ENCODE measurements around the gene FAM13B.

Gene FAM13B

GRCh38 chr5:137938751-137939143 is 94.1 kb downstream of the FAM13B start:
- ATAC-seq (replicated peaks; ENCODE audit: extremely low read depth, poor library complexity, severe bottlenecking) (no peak), DNase-seq (ENCODE audit: low spot score in 2 of 2) (no peak)
- peaks cover 55% of the 10 kb centered on the region for H3K36me3 Mint-ChIP-seq (ENCODE audit: insufficient read depth)
- H3K27me3 Mint-ChIP-seq = no peaks in the 10 kb centered on the region
- no peaks in the 10 kb centered on the region for H3K9me3 Mint-ChIP-seq
- no peak overlapping the region for H3K4me3 Mint-ChIP-seq
- H3K4me1 Mint-ChIP-seq = no peaks in the 10 kb centered on the region
- H3K27ac Mint-ChIP-seq (ENCODE audit: low read depth) = no peak overlapping the region

- no peak overlapping the region for H3K27ac Mint-ChIP-seq (ENCODE audit: low read depth)
- no peak for ATAC-seq (replicated peaks; ENCODE audit: extremely low read depth, poor library complexity, severe bottlenecking)
- no peaks in the 10 kb centered on the region for H3K27me3 Mint-ChIP-seq
- H3K9me3 Mint-ChIP-seq = no peaks in the 10 kb centered on the region
- DNase-seq (ENCODE audit: low spot score in 2 of 2) = no peak
- no peak overlapping the region for H3K4me3 Mint-ChIP-seq
- H3K4me1 Mint-ChIP-seq = no peaks in the 10 kb centered on the region
- H3K36me3 Mint-ChIP-seq (ENCODE audit: insufficient read depth) = peaks cover 51% of the 10 kb centered on the region
Measured at GRCh38 chr5:137937994-137938750, 94.7 kb downstream of the FAM13B start.

- H3K36me3 Mint-ChIP-seq (ENCODE audit: insufficient read depth) = peaks cover 29% of the 10 kb centered on the region
- no peaks in the 10 kb centered on the region for H3K9me3 Mint-ChIP-seq
- DNase-seq (ENCODE audit: low spot score in 2 of 2) (no peak), ATAC-seq (replicated peaks; ENCODE audit: extremely low read depth, poor library complexity, severe bottlenecking) (no peak)
- H3K27ac Mint-ChIP-seq (ENCODE audit: low read depth) = no peak overlapping the region
- H3K4me1 Mint-ChIP-seq = no peaks in the 10 kb centered on the region
- H3K27me3 Mint-ChIP-seq = no peaks in the 10 kb centered on the region
- H3K4me3 Mint-ChIP-seq = no peak overlapping the region
Measured at GRCh38 chr5:137935694-137936093, 97.2 kb downstream of the FAM13B start.

GRCh38 chr5:137935190-137935589 is 97.7 kb downstream of the FAM13B start:
- DNase-seq (ENCODE audit: low spot score in 2 of 2) (no peak), ATAC-seq (replicated peaks; ENCODE audit: extremely low read depth, poor library complexity, severe bottlenecking) (no peak)
- Mint-ChIP-seq H3K4me3 (no peak overlapping the region), H3K36me3 (ENCODE audit: insufficient read depth) (peaks cover 24% of the 10 kb centered on the region), H3K27me3 (no peaks in the 10 kb centered on the region), H3K9me3 (no peaks in the 10 kb centered on the region), H3K4me1 (no peaks in the 10 kb centered on the region), H3K27ac (ENCODE audit: low read depth) (no peak overlapping the region)

- peak overlapping the region; percentile 41 for H3K27ac Mint-ChIP-seq (ENCODE audit: low read depth)
- H3K4me3 Mint-ChIP-seq = no peak overlapping the region
- no peaks in the 10 kb centered on the region for H3K27me3 Mint-ChIP-seq
- H3K9me3 Mint-ChIP-seq = no peaks in the 10 kb centered on the region
- H3K4me1 Mint-ChIP-seq = no peaks in the 10 kb centered on the region
- ATAC-seq (replicated peaks; ENCODE audit: extremely low read depth, poor library complexity, severe bottlenecking) (no peak), DNase-seq (ENCODE audit: low spot score in 2 of 2) (no peak)
- H3K36me3 Mint-ChIP-seq (ENCODE audit: insufficient read depth) = peaks cover 10% of the 10 kb centered on the region
Measured at GRCh38 chr5:137933491-137933911, 99.4 kb downstream of the FAM13B start.

- no peaks in the 10 kb centered on the region for H3K27me3 Mint-ChIP-seq
- no peak overlapping the region for H3K27ac Mint-ChIP-seq (ENCODE audit: low read depth)
- no peaks in the 10 kb centered on the region for H3K9me3 Mint-ChIP-seq
- ATAC-seq (replicated peaks; ENCODE audit: extremely low read depth, poor library complexity, severe bottlenecking) (no peak), DNase-seq (ENCODE audit: low spot score in 2 of 2) (no peak)
- H3K4me3 Mint-ChIP-seq = no peak overlapping the region
- H3K36me3 Mint-ChIP-seq (ENCODE audit: insufficient read depth) = peaks cover 8% of the 10 kb centered on the region
- H3K4me1 Mint-ChIP-seq = no peaks in the 10 kb centered on the region
Measured at GRCh38 chr5:137932800-137933199, 100.1 kb downstream of the FAM13B start.

GRCh38 chr5:137923856-137924255 is 109.0 kb downstream of the FAM13B start:
- DNase-seq (ENCODE audit: low spot score in 2 of 2) = no peak
- no peaks in the 10 kb centered on the region for H3K9me3 Mint-ChIP-seq

GRCh38 chr5:137921931-137922330 is 110.9 kb downstream of the FAM13B start:
- no peak overlapping the region for H3K27ac Mint-ChIP-seq (ENCODE audit: low read depth)
- no peaks in the 10 kb centered on the region for H3K4me1 Mint-ChIP-seq
- H3K9me3 Mint-ChIP-seq = peaks cover 7% of the 10 kb centered on the region
- H3K36me3 Mint-ChIP-seq (ENCODE audit: insufficient read depth) = peaks cover 3% of the 10 kb centered on the region
- no peak overlapping the region for H3K4me3 Mint-ChIP-seq
- H3K27me3 Mint-ChIP-seq = peaks cover 9% of the 10 kb centered on the region
- ATAC-seq (replicated peaks; ENCODE audit: extremely low read depth, poor library complexity, severe bottlenecking) = no peak
- no peak for DNase-seq (ENCODE audit: low spot score in 2 of 2)

More at GRCh38 chr5:137923856-137924255, 109.0 kb downstream of the FAM13B start:
- no peaks in the 10 kb centered on the region for H3K27me3 Mint-ChIP-seq
- no peaks in the 10 kb centered on the region for H3K4me1 Mint-ChIP-seq
- no peak overlapping the region for H3K27ac Mint-ChIP-seq (ENCODE audit: low read depth)
- no peaks in the 10 kb centered on the region for H3K36me3 Mint-ChIP-seq (ENCODE audit: insufficient read depth)
- no peak overlapping the region for H3K4me3 Mint-ChIP-seq
- ATAC-seq (replicated peaks; ENCODE audit: extremely low read depth, poor library complexity, severe bottlenecking) = no peak

- ATAC-seq (replicated peaks; ENCODE audit: extremely low read depth, poor library complexity, severe bottlenecking) (no peak), DNase-seq (ENCODE audit: low spot score in 2 of 2) (no peak)
- Mint-ChIP-seq H3K9me3 (peaks cover 12% of the 10 kb centered on the region), H3K27me3 (peaks cover 11% of the 10 kb centered on the region), H3K27ac (ENCODE audit: low read depth) (peak overlapping the region; percentile 60), H3K36me3 (ENCODE audit: insufficient read depth) (peaks cover 3% of the 10 kb centered on the region), H3K4me3 (no peak overlapping the region), H3K4me1 (no peaks in the 10 kb centered on the region)
Measured at GRCh38 chr5:137916923-137917322, 116.0 kb downstream of the FAM13B start.

GRCh38 chr5:137914758-137915157 is 118.1 kb downstream of the FAM13B start:
- H3K4me3 Mint-ChIP-seq = no peak overlapping the region
- H3K27ac Mint-ChIP-seq (ENCODE audit: low read depth) = no peak overlapping the region
- H3K4me1 Mint-ChIP-seq = no peaks in the 10 kb centered on the region
- peaks cover 11% of the 10 kb centered on the region for H3K27me3 Mint-ChIP-seq
- H3K9me3 Mint-ChIP-seq = peaks cover 12% of the 10 kb centered on the region
- H3K36me3 Mint-ChIP-seq (ENCODE audit: insufficient read depth) = peaks cover 3% of the 10 kb centered on the region
- DNase-seq (ENCODE audit: low spot score in 2 of 2) = no peak
- ATAC-seq (replicated peaks; ENCODE audit: extremely low read depth, poor library complexity, severe bottlenecking) = no peak

- Mint-ChIP-seq H3K36me3 (ENCODE audit: insufficient read depth) (no peaks in the 10 kb centered on the region), H3K4me1 (no peaks in the 10 kb centered on the region), H3K27ac (ENCODE audit: low read depth) (no peak overlapping the region), H3K4me3 (no peak overlapping the region), H3K27me3 (peaks cover 16% of the 10 kb centered on the region), H3K9me3 (no peaks in the 10 kb centered on the region)
- DNase-seq (ENCODE audit: low spot score in 2 of 2) (no peak), ATAC-seq (replicated peaks; ENCODE audit: extremely low read depth, poor library complexity, severe bottlenecking) (no peak)
Measured at GRCh38 chr5:137902408-137903133, 130.3 kb downstream of the FAM13B start.

GRCh38 chr5:137901011-137901817 is 131.7 kb downstream of the FAM13B start:
- DNase-seq (ENCODE audit: low spot score in 2 of 2) = no peak
- Mint-ChIP-seq H3K9me3 (no peaks in the 10 kb centered on the region), H3K27ac (ENCODE audit: low read depth) (no peak overlapping the region), H3K4me3 (no peak overlapping the region), H3K36me3 (ENCODE audit: insufficient read depth) (no peaks in the 10 kb centered on the region), H3K27me3 (peaks cover 16% of the 10 kb centered on the region), H3K4me1 (no peaks in the 10 kb centered on the region)
- no peak for ATAC-seq (replicated peaks; ENCODE audit: extremely low read depth, poor library complexity, severe bottlenecking)

All from central memory CD8-positive, alpha-beta T cell (primary cell).